Tongue (tissue), 2 donors: ENCODE results near the gene RIMS1. TPM values are rescaled to one million over a fixed set of nuclear protein-coding genes. Genes with fewer than 3 reads are reported as not detected.
A peak's percentile ranks its signal among the peaks of the same experiment; 100 is the strongest.
"Not testable (repeated sequence)": the region's sequence is repeated elsewhere in the genome, so short reads cannot be mapped to it uniquely, and the experiment has no call there.

Source experiments
- DNase-seq: peaks from one replicate; pipeline ENCODE4 v3.0.0-alpha.2; 2015
- total RNA-seq: library from RNA; depleted of rRNA; stranded (reverse); fragments of >200 nt; gene quantifications from one replicate; pipeline ENCODE4 v1.2.3, GENCODE V29; 2014

Gene RIMS1
- total RNA-seq, 1 donor from 2014 or later = 2.3 TPM

DNA sequence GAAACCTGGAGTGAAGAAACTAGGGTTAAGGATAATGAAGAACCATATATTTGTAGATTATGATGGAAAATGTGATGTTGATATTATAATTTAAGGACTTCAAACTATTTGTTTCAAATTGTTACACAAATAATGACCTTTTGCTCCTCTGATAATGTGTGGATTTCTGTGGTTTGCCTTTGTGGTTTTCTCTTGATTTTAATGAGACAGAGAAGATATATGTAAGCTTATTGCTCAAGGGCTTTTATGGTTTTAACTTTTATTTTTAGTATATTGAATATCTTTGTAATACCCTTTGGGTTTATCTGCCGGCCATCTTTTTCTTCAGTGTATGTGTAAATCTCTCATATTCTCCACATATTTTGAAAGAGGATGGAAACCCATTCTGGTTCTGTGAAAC is 362.3 kb downstream of the RIMS1 start:
- no peak for DNase-seq

DNA sequence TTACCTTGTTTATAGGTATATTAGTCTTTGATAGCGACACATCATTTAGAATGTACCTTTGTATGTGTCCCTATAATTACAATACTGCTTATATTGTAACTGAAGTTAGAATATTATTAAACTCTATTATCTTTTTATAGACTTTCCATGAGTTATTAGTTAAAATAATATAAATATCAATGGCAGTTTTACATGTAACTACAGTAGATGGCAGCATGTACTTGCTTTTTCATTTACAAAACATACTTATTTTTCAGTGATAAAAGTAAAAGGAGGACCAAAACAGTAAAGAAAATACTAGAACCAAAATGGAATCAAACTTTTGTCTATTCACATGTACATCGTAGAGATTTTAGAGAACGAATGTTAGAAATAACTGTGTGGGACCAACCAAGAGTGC is 364.3 kb downstream of the RIMS1 start:
- no peak for DNase-seq

DNA sequence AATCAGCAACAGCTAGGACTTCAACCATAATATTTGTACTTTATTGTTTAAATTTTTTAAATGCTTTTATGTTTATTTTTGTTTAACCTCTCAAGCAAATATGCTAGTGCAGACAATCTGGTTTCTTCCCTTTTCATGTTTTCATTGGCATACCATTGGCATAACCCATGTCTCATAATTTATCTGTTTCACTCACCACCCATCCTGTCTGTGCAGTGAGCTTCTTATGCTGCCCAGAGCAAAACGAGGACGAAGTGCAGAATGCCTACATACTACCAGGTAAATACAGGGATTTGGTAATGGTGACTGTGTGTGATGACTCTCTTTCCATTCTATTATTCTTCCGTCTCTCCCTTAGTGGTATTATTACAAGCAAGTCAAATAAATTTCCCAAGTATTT is 374.1 kb downstream of the RIMS1 start:
- DNase-seq = no peak

DNA sequence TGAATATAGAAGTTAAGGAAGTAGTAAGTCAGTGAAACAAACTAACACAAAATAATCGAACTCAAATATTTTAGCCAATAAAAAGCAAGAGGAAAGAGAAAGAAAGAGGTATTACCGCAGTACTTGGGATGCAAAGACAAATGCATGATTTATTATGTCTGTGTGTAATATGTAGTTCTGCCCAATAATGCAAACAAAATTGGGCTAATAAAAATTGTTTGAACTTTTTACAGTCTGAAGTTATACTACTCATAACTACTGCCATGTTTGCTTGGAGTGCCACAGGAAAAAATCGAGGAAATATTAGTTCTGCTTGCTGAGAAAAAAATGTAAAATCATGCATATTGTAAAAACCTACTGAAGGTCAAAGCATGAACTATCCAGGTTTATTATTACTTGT is 375.2 kb downstream of the RIMS1 start:
- DNase-seq = no peak

DNA sequence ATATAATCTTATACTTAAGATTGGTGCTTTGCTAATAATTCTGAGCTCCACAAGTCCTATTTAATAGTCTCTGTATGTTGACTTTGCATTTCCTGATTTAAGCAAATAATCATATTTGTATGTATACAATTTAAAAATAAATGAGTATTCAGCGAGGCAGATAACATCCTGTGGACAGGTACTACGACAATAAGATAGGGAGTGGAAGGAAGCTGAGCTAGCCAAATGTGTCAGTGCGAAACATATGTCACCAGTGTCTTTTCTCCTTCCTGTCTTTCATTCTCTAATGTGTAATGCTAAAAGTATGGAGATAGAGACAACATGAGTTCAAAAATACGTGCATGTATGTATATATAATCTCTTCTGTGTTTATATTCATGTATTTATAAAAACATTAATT is 375.9 kb downstream of the RIMS1 start:
- DNase-seq = no peak

DNA sequence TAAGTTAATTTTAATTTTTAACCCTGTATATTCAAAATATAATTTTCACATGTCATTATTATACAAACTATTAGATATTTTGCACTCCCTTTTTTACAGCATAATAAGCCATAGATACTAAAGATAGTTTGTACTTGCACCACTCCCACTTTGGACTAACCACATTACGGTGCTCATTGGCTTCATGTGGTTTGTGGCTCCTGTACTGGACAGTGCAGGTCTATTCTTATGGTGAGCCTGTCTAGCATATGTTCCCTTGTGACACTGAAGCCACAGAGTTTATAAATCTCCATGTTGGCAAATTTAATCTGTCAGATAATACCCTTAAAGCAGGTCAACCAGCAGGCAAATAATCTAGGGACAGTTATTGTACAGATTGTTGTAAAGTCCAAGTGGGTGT is 381.1 kb downstream of the RIMS1 start:
- no peak for DNase-seq

DNA sequence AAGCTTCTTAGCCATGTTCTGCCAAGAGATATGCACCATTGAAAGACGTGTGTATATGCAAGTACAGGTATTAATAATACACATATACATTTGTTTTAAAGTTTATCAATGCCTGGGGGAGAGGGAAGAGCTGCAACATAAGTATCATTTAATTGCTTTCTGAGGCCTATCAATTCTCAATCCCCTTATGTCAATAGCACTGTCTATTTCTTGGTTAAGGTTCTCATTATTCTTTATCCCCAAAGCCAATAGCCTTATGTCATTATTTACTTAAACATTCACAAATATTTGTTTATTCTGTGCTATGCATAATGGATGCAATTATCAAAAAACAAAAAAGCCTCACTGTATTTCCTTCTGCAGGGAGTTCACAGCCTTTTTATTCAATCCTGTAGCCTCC is 385.2 kb downstream of the RIMS1 start:
- DNase-seq = no peak

DNA sequence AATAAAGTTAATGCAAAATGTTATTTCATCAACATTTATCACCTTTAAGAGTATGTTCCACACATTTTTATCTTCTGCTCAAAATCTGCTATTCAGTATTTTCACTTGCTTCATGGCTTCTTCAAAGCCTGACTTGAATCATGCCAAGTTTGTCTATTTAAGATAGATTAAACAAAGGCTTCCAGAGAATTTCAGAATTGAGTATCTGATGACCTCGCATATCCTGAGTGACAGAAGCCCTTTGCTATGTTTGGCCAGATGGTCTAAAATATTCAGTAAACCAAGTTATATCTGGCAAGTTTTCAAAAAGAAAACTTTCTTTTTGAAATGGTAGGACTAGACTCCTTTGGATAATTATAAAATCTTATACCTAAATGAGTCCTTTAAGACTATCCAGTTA is 386.6 kb downstream of the RIMS1 start:
- no peak for DNase-seq

DNA sequence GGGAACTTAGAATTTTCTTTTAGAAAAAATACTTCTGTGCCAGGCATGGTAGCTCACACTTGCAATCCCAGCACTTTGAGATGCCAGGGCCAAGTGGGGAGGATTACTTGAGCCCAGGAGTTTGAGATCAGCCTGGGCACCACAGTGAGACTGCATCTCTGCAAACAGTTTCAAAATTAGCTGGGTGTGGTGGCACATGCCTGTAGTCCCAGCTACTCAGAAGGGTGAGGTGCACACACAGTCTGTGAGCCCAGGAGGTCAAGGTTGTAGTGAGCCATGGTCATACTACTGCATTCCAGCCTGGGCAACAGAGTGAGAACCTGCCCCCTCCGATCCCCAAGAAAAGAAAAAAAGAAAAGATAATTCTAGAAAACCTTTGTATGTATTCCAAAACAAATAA is 389.5 kb downstream of the RIMS1 start:
- no peak for DNase-seq

DNA sequence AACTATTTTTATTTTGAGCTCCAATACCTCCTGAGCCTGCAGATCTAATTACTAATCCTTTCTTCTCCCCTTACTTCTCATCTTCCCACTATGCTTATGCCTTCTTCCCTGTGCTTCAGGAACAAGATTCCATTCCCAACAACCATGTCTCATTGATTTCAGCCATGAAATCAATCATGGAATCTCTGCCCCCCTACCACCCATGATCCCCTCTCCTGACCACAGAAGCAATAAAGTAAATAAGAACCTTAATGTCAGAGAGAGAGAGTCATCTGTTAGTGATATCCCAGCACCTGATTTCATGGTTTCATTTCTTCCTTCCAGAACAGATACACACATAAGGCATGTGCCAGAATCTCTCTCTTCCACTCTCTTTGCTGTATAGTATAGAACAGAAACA is 395.9 kb downstream of the RIMS1 start:
- peak; percentile 54 for DNase-seq

DNA sequence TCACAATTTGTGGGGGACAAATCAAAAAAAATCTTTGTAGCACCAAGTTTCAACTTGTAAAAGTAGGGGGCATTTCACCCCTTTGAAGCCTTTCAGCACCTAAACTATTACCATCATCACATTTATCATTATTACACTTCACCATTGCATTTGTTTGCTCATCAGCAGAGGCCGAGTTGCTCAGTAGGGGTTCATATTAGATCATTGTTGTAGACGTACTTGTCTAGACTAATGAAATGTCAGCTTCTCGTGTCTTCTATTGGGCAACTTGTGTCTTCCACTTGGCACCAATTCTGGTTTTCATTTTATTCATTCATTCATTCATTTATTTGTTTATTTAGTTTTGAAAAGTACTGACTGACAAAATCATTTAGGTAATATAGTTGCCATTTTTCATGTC is 397.2 kb downstream of the RIMS1 start:
- no peak for DNase-seq

DNA sequence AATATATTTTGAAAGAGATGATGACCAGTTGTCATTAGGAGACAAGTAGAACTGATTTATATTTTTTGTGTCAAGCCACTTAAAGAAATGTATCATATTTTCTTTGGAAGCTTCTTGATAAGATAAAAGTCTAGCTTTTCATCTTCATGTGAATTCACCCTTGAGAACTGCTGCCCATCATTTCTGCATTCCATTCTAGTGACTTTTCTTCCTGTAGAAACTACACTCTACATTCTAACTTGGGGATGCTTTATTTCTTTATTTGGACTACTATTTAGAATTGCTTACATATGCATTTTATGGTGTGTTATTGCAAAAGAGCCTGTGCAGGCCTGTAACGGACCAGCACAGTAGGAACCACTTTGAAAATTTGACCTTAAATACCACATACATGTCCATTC is 400.6 kb downstream of the RIMS1 start:
- DNase-seq = no peak

DNA sequence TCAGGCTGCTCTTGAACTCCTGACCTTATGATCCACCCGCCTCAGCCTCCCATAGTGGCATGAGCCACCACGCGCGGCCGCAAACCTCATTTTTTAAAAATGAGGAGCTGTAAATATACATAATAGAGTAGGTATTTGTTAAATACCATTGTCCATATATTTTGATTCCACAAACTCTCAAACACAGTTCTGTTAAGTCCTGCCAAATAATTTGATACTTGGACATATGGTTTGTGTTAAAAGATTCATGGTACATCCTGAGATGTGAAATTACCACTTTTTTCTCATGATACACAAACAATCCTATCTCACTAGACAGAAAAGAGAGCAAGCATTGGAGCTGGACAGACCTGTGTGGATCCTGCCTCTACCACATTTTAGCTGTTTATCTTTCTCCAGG is 401.5 kb downstream of the RIMS1 start:
- DNase-seq = no peak

DNA sequence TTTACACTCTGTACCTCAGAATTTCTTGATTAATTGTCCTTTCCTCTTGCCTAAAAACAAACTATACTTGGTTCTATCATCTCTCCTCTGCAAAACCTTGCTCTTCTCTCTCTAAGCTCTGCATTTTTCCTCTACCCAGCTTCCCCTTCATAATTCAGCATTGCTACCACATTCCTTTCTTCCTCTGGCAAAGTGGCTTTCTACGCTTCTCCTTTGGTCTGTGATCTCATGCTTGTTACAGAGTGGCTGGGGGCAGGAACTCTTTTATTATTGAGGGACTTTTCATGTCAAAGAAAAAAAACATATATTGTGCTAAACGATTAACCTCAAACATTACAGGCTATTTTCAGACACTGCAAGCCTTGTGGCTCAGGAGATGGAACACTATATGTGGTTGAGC is 402.2 kb downstream of the RIMS1 start:
- DNase-seq = no peak

DNA sequence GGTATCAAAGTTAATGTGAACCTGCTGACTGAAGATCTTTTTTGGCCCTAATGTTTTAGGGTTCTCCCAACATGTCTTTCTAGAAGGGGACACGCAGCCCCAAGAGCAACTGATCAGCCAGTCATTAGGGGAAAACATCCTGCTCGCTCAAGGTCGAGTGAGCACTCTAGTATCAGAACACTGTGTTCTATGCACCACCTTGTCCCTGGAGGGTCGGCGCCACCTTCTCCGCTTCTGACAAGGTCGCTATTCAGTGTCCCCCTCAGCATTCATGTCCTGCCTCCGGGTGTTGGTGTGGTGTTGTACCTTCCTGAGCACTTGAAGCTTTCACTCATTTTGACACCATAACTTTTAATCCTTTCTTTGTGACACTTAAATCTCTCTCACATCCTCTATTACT is 404.3 kb downstream of the RIMS1 start:
- no peak for DNase-seq

DNA sequence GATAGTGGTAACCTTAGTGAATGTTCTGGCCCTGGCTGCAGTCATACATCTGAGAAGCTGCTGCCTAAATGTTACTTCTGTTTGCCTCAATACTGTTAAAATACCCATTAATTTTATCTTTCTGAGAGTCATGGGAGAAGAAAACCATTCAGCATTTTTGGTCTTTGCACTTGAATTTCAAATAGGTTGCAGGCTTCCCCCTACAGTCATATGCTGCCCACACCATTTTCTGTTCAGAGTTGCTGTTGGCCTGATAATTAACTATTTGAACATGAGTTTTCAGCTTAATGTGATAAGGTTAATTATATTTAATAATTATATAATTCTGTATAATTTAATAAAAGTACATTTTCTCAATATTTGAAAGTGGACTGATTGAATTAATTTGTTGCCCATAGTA is 410.0 kb downstream of the RIMS1 start:
- DNase-seq = no peak

DNA sequence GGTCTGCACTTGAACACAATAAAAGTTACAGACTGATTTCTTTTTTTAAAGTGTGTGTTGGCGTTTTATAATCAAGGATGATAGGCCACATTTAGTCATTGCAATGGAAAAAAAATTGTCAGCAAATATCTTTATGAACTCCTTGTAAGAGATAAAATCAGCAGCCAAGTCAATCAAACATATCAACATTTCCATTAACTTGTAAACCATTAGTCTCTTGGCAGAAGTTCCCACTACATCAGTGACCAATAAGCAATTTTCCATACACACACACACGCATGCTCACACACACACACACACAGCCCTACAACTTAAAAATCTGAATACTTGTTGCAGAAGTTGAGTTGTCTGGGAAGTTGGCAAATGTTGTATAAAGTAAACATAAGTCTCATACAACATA is 419.6 kb downstream of the RIMS1 start:
- no peak for DNase-seq

DNA sequence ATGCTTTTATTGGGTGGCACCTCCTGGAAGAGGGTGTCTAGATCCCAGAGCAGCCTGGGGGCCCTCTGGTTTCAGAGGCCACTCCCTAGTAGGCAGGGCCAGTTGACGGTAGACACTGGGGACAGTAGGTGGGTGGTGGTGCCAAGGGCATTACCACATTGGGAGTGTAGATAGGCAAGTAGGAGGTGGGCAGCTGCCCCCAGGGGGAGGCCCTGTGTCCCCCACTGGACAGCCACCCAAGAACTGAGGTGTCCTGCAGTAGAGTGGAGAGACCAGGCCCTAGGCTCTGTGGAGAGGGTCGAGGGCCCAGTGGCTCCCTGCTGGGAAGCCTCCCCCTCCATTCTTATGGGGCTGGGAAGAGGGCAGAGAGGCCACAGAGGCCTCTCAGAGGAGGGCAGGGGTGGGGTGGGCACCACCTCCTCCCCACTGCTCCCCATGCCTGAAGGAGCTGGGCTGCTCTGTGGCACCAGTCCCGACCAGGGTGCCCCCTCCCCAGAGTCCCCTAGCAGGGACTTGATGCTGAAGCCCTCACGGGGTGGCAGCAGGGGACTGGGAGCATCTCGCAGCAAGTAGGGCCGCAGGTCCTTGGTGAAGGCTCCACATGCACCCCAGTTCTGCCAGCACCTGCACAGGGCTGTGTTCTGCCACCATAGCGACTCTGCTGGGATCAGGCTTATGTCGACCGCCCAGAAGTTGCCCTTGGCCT is 430.5 kb downstream of the RIMS1 start:
- DNase-seq = no peak

DNA sequence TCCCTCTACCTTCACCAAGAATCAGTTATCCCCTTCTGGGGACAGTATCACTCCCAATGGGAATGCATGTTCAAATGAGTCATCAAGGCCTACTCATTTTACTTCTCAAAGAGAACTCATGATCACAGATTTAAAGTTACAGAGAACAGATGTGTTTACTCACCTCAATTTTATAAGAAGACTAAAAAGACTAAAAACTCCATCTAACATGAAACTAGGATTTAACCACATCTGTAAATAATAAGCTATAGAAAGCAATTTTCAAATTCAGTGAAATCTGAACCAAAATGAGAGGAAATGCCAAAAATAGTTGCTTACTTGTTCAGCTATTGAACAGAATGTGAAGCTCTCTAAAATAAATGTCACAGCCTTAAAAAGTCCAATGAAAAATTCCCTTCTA is 435.4 kb downstream of the RIMS1 start:
- peak; percentile 40 for DNase-seq

DNA sequence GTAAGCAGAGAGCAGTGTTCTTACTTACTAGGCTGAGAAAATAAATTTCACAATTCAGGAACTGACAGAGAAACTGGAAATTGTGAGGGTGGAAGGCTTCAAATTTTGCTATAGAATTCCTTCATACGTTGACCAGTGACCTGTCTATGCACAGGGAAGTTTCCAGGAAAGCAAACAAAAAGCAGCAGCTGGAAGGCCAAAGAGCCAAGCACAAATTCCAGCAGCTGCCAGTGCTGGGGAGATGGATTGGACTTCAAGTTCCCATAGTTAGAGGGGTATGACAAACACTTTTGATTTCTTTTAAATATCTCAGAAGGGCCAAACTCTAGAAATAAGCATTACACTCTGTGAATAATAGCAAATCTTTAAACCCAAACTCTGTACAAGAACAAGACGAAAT is 436.4 kb downstream of the RIMS1 start:
- peak; percentile 77 for DNase-seq

DNA sequence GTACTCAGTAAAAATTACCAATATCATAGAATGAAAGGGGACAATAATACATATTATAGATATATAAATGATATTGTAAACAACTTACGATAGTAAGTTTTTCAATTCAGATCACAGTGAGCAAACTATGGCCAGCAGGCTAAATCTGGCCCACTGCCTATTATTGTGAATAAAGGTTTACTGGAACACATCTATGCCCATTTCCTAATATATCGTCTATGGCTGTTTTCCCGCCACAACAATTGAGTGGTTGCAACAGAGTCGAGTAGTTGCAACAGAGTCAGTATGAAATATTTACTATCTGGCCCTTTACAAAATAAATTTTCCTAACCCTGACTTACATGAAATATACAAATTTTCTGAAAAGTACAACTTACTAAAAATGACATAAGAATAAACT is 438.2 kb downstream of the RIMS1 start:
- no peak for DNase-seq

DNA sequence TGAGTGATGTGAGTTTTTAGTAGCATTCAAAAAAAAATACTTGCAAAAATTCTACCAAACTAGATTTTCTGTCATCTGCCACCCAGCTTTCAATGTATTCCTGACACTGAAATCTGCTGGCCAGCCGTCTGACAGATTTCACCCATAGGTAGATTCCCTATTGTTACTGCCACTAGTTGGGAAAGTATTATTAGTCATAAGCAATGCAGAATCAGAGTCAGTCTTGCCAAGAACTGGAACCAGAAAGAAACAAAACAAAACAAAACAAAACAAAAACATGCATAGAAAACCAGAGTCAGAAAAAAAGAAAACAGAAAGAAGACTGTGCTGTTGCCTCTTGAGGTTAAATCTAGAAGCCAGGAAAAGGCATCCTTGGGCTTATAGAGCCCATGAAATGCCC is 442.4 kb downstream of the RIMS1 start:
- DNase-seq = no peak

DNA sequence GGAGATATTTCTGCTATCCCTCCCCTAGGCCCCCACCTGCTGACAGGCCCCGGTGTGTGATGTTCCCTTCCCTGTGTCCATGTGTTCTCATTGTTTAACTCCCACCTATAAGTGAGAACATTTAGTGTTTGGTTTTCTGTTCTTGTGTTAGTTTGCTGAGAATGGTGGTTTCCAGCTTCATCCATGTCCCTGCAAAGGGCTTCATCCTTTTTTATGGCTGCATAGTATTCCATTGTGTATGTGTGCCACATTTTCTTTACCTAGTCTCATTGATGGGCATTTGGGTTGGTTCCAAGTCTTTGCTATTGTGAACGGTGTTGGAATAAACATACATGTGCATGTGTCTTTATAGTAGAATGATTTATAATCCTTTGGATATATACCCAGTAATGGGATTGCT is 448.9 kb downstream of the RIMS1 start:
- DNase-seq = not testable (repeated sequence)

DNA sequence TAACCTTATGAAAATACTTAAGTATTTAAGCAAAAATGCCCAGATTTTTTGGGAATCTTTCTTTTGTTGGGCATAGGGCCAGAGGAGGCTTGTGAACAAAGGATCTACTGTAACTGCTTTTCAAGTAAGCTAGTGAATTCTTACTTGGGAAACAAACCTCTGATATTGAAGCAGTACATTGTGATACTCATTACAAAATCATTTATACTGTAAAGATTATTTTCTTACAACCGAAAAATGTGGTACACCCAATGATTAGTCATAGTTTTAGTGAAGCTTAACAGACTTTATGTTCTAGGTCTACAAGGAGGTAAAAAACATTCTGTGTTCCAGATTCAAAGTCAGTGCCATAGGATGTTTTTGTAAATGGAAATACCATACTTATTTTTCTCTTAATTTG is 462.6 kb downstream of the RIMS1 start:
- DNase-seq = peak; percentile 16

DNA sequence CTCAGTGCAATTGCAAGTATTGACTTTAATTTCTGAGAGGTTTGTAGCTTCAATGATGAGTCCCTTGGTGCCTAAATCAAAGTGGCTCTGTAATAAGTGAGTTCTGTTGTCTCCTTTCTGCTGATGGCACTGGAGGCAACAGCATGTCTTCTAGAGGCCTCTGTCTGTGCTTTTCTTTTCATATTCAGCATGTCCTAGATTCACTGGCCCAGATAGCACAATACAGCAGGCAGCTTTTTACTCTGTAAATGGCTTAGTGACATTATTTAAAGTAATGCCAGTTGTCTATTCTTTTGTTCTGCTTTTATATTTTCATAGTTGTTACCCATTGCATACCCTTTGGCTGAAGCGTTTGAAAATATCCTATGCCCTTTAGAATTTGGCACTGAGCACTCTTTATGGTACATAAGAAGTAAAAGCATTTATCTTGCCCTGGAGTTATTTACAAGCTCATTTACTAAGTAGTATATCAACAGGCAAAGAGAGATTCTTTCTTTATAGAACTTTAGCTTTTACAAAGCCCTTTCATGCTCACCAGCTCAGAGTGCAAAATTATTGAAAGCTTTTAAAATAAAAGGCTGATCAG is 464.0 kb downstream of the RIMS1 start:
- DNase-seq = no peak
